ENCODE data around the gene ANAPC7.
A peak's percentile ranks its signal among the peaks of the same experiment; 100 is the strongest.
"Not testable (repeated sequence)": the region's sequence is repeated elsewhere in the genome, so short reads cannot be mapped to it uniquely, and the experiment has no call there.

The ANAPC7 gene, protein sequence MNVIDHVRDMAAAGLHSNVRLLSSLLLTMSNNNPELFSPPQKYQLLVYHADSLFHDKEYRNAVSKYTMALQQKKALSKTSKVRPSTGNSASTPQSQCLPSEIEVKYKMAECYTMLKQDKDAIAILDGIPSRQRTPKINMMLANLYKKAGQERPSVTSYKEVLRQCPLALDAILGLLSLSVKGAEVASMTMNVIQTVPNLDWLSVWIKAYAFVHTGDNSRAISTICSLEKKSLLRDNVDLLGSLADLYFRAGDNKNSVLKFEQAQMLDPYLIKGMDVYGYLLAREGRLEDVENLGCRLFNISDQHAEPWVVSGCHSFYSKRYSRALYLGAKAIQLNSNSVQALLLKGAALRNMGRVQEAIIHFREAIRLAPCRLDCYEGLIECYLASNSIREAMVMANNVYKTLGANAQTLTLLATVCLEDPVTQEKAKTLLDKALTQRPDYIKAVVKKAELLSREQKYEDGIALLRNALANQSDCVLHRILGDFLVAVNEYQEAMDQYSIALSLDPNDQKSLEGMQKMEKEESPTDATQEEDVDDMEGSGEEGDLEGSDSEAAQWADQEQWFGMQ
- 26.8 reads per million, percentile 53 among the genes with 10 or more reads in this experiment for total RNA-seq

DNA sequence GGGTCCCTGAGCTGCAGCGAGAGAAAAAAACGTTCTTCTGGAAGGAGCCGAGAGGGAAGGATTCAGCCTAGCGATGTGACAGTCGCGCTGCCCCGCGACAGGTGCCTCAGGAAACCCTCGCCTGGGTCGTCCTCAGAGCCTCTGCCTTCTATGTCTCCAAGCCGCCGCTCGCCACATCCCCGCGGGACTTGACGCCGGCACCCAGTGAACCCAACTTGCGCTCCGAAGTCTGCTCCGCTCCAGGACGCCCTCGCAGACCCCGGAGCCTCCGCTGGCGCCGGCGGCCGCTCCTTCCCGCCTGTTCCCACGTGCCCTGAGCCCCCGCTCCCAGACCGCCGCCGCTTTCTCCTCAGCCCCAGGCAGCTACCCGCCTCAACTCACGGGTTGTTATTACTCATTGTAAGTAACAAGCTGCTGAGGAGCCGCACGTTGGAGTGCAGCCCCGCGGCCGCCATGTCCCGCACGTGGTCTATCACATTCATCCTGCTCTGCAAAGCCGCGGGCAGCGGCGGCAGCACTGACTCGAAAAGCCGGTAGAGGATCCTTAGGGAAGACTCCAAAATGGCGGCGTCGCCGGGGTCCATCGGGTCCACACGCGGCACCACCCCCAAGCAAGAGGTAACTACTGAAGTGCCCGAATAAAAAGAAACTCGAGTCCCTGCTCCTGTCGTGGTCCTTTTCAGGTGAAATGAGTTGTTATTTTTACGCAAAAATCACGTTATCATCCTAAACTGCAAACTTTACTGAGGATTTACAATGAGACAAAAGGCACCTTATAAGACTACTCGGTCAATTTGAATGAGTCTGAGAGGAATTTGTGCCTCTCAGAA lies at the start of gene ANAPC7:
Gene ANAPC7, minus strand, starts transcription at position 563 of the 830 bp plus-strand sequence. Its CDS starts 81 bp downstream, at position 482.
- DNase-seq, result peak; percentile 82

DNA sequence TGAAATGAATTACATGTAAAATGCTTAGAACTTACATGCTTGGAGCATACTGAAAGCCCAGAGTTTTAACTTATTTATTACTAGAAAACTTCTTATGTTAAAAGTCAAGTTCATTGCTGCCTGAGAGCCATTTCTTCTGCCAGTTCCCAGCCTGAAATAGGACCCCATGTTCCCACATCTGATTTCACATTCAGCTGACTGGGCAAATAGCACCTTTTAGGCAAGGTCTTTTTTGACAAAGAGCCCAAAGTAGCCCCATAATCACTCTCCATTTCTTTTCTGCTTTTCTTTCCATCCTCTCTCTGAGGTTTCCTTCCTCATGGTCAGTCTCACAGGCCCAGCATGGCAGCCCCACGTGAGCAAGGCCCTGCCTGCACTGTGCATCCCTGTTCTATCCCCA lies 47.8 kb upstream of the ANAPC7 start:
- DNase-seq, result no peak

DNA sequence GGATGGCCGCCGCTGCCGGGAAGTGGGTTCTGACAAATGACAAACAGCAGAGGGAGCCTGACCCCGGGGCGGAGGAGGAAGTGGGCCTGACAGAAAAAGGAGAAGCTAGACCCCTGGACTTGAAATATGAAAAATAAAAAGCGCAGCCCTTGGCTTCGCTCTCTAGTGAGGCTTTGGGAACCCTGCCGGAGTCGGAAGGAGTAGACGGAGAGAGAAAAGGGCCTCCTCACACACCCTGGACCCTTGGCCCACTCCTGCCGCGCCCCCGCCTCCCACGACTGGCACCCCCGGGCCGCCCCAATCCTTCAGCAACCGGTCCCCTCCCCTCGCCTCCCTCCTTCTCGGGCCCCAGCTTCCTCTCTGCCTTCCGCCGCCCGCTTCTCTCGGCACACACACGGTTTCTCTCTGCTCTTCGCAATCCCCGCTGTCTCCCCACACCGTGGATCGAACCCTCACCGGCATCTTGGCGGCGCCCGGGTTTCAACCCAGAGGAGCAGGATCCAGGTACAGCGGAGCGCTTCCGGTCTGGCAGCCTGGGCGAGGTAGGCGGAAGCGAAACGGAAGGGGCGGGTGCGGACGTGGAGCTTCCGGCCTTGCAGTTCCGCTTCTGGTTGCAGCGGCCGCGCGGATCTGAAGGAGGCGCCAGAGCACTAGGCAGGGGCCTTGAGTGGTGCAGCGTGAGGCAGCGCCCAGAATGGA lies 46.4 kb upstream of the ANAPC7 start, which contains the start of gene ARPC3:
Gene ARPC3, minus strand, starts transcription at position 539 of the 699 bp plus-strand sequence. Its CDS starts 77 bp downstream, at position 462.
- peak; percentile 94 for DNase-seq

DNA sequence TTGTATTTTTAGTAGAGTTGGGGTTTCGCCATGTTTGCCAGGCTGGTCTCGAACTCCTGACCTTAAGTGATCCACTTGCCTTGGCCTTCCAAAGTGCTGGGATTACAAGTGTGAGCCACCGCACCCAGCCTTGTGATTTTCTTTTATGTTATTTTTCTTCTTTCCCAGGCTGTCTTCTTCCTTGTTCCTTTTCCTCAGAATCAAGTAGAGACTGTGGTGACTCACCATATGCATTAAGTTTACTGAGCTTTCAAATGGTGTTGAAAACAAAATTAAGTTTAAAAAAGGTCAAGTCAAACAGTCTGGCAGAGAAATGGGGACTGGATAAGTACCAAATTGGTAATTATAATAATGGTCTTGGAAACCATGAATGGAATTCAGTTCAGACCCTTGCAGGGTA lies 40.9 kb upstream of the ANAPC7 start:
- DNase-seq, result no peak

DNA sequence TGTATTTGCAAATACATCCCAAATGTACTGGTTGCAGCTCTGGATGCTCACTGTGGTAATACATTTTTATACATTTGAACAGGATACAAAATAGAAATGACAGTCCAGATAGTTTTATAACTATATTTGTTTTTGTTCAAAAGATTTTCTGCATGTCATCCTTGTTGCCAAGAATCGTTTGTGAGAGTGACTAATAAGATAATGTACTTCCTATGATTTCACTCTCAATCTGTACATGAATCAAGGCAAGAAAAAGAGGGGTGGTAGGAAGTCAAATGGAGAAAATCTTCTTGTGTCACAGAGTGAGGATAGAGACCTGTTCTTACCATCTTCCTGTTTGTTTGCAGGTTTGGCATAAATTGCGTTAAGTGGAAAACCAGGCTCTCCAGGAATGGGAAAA lies 32.7 kb upstream of the ANAPC7 start:
- DNase-seq, result no peak

DNA sequence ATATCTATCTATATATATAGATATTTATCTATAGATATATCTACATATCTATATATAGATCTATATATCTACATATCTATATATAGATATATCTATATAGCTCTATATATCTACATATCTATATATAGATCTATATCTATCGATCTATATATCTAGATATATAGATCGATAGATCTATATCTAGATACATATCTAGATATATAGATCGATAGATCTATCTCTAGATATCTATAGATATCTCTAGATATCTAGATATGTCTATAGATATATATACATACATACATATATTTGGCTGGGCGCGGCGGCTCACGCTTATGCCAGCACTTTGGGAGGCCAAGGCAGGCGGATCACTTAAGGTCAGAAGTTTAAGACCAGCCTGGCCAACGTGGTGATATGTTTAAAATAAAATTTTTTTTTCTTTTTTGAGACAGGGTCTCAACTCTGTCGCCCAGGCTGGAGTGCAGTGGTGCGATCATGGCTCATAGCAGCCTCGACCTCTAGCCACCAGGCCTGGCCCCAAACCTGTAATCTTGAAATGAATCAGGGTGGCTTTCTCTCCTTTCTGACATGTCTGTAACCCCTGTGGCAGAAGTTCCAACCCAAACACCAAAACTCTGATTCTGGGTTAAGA lies 28.6 kb upstream of the ANAPC7 start:
- no peak for DNase-seq

DNA sequence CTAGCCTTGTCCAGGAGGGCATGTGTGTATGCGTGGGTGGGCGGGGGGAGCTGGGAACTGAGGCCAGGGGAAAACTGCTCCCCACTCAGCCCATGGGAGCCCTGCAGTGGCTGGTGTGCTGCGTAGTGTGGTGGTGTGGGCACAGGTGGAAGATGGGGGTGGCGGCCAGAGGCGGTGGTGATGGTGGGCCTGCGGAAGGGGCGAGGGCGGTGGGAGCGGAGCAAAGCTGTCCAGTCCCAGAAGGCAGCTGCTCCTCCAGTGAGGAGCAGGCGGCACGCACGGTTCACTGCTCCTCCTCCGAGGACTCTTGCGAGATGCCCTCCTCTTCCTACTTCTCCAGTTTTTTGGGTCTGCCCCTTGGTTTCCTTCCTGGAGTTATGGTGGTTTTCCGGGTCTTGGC lies 26.2 kb upstream of the ANAPC7 start:
- DNase-seq, result not testable (repeated sequence)

DNA sequence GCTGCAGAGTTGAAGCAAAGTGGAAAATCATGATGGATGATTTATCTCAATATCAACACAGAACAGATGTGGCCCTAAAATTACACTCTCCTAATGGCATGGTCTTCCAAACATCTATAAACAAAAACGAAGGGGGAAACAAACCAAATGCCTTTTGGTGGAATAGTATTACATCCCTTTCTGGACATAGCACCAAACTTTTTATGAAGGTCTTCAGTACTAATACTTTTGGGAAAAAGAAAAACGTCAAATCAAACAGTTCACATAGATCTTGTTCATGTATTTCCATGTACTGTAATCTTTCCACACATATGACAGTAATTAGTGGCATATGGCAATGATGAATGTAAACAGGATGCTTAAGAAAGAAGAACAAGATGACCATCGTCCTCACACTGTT lies 22.9 kb upstream of the ANAPC7 start:
- DNase-seq, result no peak

DNA sequence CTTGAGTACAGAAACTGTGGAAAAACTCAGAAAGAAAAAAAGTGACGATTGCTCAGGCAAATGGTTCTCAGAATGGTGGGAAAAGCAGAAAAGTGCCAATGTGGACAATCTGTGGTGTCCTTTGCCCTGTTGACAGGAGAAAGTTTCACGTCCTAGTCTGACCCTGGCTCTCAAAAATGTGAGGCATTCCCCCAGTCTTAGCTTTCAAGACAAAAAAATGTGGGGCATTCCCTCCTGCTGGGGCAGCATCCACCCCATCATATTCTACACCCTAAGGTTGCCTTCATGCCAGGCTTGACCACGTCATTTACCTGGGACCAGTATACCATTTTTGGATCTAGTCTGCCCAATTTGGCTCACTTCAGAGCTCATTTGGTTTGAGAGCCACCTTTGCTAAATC lies 20.7 kb upstream of the ANAPC7 start:
- DNase-seq, result no peak

DNA sequence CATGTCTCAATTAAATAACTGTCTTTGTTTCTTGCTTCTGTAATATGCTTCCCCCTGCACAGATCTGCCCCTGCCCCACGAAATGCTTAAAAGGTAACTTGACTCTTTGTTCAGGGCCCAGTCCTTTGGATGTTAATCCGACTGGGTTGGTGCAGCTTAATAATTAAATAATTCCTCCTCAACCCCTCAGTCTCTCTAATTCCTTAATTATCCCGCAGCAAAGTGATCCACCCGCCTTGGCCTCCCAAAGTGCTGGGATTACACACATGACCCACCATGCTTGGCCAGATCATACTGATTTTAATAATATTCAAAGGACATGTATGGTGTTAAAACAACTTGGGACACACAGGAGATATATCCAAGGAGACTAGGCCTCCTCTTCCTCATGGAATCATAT lies 18.2 kb upstream of the ANAPC7 start:
- DNase-seq, result no peak

DNA sequence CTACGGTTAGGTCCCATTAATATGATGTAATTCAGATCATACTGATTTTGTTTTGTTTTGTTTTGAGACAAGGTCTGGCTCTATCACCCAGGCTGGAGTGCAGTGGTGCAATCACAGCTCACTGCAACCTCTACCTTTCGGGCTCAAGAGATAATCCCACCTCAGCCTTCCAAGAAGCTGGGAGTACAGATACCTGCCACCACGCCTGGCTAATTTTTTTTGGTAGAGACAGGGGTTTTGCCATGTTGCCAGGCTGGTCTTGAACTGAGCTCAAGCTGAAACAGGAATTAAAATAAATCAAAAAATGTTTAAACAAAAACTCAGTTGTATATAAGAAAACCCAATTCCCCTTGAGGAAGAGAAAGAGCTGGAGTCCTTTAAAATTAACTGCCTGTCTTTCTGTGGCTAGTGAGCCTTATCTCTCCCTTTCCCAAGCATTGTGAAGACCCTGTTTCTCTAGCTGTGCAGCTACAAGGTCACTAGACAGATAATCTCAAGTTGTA lies 17.7 kb upstream of the ANAPC7 start:
- DNase-seq, result no peak

DNA sequence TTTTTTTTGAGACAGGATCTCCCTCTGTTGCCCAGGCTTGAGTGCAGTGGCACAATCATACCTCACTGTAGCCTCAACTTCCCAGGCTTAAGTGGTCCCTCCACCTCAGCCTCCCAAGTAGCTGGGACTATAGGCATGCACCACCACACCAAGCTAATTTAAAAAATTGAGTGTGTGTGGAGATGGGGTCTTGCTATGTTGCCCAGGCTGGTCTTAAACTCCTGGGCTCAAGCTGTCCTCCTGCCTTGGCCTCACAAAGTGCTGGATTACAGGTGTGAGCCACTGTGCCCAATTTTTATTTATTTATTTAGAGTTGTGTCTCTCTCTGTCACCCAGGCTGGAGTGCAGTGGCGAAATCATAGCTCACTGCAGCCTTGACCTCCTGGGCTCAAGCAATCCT lies 17.1 kb upstream of the ANAPC7 start:
- DNase-seq, result not testable (repeated sequence)

DNA sequence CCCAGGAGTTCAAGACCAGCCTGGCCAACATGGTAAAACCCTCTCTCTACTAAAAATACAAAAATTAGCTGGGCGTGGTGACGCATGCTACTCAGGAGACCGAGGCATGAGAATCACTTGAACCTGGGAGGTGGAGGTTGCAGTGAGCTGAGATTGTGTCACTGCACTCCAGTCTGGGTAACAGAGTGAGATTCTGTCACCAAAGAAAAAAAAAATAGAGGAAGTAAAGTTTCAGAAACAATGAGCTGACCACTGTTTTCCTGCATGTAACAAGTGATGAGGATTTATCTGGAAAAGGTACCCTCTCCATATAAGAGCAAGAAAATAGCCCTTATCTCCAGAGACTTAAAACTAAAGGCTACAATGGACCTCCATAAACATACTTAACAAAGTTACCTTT lies 13.6 kb upstream of the ANAPC7 start:
- DNase-seq, result not testable (repeated sequence)

DNA sequence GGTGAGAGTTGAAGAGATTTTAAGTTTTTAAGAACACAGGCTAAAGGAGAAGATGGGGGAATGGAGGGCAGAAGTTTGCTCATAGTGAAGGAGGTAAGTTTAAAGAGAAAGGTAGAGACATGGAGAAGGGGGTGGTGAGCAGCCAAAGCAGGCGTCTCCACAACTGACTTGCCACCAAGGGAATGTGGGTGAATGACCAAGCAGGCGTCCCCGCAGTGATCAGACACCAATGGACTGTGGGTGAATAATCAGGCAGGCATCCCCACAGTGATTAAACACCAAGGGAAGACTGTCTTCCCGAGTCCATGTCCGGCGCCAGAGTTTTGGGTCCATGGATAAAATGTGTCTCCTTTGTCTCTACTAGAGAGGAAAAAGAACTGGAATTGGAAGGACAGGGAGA lies 6.6 kb upstream of the ANAPC7 start:
- DNase-seq, result not testable (repeated sequence)

DNA sequence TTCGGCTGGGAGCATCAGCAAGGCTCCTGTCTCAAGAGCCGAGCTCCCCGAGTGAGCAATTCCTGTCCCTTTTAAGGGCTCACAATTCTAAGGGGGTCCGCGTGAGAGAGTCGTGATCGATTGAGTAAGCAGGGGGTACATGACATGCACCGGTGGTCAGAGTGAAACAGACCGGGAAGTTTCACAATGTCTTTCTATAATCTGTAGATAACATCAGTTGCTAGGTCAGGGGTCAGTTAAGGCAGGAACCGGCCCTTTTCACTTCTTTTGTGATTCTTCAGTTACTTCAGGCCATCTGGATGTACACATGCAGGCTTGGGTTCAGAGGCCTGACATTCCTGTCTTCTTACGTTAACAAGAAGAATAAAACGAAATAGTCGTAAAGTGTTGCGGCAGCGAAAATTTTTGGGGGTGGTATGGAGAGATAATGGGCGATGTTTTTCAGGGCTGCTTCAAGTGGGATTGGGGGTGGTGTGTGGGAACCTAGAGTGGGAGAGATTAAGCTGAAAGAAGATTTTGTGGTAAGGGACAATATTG lies 1.7 kb upstream of the ANAPC7 start:
- not testable (repeated sequence) for DNase-seq

DNA sequence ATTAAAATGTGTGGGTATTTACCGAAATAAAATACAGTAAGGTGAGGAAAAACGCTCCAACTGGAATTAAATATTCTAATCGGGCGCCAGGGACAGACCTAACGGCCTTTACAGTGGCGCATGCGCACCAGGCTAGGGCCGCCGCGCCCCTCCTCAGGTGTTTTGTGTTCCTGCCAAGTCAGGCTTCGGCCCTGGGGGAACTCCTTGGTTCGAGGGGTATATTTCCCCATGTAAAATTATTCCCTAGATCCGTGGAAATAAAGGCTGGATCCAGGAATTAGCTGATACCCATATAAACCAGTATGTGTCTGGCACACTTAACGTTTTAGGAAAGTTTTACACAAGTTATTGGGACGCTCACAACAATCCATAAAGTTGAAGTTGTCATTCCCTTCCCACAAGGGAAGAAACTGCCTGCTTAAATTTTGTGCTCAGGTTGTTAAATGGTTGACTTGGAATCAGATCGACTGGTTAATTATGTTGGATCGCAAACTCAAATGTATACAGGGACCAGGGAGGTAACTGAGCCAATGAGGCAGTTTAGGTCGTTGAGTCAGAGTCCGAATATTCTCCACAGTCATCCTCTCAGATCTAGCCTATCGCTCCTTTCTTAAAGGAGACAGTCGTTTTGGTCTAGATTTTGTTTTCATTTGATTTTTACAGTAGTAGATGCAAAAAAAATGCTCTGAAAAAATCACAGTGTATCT lies 621 bp upstream of the ANAPC7 start:
- DNase-seq, result peak; percentile 73

DNA sequence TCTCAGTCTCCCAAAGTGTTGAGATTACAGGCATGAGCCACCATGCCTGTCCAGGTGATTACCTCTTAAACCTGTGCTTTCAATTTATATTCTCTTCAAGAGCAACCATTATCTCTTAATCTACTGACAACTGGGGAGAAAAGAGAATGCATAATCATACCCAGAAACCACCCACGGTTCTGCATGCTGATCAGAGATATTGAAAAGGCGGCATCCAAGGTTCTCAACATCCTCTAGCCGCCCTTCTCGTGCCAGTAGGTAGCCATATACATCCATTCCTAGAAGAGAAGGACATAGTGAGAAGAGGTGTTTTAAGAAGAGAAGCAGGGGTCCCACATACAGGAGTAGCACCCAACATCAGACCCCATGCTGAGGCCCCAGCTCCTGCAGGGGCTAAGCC lies 20.8 kb downstream of the ANAPC7 start:
- DNase-seq, result no peak

DNA sequence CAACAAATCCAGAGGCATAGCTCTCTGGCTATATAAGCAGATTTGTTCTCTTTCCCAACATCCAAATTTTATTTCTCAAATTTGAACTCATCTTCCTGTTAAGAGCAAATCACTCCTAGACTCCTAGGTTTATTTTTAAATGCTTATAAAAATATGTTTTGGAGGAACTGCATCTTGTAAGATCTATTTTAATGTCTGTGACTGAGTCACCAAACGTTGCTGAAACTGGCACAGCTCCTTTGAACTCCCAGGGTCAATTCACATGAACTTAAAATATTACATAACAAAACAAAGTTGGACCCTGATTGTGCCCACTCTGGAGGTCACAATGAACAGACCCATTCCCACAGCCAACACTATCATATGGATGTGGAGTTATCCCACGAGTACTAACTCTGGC lies 23.9 kb downstream of the ANAPC7 start:
- DNase-seq, result no peak

DNA sequence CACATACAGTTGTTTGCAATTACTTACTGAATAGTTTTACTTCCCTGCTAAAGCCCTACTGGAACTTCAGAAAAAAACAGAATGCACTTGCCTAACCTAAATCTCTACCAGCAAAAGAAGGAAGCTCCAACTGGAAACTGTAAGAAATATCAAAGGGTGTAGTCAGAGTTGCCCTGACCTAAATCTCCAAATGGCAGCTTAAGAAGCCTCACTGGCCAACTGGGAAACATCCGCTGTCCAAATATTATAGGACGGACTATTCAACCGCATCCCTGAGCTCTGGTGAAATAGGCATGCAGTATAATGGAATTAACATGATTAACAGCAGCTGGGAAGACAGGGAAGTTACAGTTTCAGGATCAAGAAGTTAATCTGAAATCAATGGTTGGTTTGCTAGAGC lies 24.3 kb downstream of the ANAPC7 start:
- no peak for DNase-seq

DNA sequence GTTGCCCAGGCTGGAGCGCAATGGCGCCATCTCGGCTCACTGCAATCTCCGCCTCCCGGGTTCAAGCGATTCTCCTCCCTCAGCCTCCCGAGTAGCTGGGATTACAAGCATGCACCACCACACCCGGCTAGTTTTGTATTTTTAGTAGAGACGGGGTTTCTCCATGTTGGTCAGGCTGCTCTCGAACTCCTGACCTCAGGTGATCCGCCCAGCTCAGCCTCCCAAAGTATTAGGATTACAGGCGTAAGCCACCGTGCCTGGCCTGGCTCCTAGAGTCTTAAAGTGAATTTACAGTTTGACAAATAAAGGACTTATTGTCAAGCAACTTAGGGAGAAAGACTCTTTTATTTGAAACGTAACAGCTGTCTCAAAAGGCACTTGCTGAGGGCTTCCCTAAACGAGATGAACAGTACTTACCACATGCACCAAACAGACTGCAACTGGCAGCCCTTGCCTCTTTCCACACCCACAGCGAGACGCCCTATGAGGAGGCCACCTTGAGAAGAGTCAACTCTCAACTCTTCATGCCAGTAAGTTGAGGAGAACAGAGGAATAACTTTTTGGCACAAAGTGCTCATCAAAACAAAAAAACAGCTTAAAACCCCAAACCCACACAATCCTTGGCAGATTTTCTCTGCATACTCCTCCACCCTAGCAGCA lies 25.2 kb downstream of the ANAPC7 start:
- DNase-seq, result not testable (repeated sequence)

Measured in effector CD4-positive, alpha-beta T cell (primary cell).